CD4-positive, alpha-beta T cell treated with Interleukin-12 subunit alpha and Interleukin-12 subunit beta, for 1 hour (primary cell): ENCODE results near the gene ADH6.
"Not testable (repeated sequence)": the region's sequence is repeated elsewhere in the genome, so short reads cannot be mapped to it uniquely, and the experiment has no call there.

ENCODE experiments used
- DNase-seq: peaks from one replicate; pipeline ENCODE4 v3.0.0-alpha.2; 2020

The ADH6 gene

GRCh38 chr4:99219072-99219471 lies at the start of gene ADH6:
Gene ADH6 (minus strand): TSS chr4:99219246. CDS start chr4:99219152, 94 bp downstream.
- DNase-seq = no peak

GRCh38 chr4:99264927-99265326 lies 45.9 kb upstream of the ADH6 start:
- DNase-seq = no peak

DNA sequence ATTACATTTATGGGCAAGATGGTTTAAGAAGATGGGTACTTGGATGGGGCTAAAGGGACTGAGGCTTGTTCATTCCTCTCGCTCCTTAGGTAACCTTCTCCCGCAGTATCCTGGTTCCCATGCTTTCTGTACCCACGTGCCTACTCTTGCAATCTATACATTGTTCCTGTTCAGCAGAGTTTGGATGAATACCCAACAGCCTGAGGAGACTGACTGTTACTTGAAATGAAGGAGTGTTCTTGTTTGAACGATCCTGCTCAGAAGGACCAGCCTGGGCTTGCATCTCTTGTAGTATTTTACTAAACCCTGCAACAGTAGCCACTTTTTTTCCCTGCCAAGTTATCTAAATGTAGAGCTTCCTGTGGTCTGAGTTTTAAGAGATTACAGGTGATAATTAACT lies 33.7 kb upstream of the ADH6 start:
- DNase-seq = no peak

- no peak for DNase-seq
Measured at GRCh38 chr4:99248714-99249113, 29.7 kb upstream of the ADH6 start.

DNA sequence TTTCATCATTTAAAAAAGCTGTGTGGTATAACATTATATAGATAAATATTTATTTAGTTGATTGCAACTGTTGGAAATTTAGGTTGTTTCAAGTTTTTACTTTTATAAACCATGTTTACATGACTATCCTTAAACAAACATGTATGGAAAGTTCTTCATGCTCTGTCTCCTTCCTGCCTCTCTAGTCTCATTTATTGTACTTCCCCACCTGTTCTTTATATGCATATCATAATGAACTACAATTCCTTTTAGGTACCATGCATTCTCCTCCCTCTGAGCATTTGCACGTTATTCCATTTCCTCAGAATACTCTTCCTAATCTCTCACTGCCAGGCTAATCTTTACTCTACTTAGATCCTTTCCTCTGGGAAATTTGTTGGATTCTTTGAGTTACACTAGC lies 16.9 kb upstream of the ADH6 start:
- DNase-seq = no peak

DNA sequence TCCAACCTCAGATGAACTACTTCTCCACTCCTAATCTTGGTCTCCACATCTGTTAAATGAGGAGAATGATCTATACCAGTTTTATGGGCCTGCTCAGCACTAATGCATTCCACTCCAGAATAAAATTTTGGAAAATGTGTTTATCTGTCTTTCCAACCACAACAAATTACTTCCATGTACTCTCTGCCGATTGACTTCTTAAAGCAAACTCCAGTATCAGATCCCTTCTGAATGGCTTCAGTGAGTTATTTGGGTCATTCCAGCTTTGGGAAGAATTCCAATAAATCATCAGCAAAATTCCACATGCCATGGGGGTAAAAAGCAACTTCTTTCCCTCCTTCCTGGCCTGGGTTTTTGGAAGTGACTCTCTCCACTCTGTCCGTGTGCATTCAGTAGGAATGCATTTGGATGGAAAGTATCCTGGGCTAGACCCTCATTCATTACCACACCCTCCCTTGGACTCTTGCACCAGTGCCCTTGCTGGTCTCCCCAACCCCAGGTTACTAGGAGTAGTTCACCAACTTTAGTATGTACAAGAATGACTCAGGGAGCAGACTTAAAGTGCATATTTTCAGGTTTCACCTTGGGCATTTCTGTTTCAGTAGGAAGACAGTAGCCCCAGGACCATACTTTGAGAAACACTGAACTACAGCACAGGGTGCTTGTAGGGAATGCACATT lies 15.4 kb upstream of the ADH6 start:
- DNase-seq = no peak

GRCh38 chr4:99233397-99233796 lies 14.4 kb upstream of the ADH6 start:
- not testable (repeated sequence) for DNase-seq

DNA sequence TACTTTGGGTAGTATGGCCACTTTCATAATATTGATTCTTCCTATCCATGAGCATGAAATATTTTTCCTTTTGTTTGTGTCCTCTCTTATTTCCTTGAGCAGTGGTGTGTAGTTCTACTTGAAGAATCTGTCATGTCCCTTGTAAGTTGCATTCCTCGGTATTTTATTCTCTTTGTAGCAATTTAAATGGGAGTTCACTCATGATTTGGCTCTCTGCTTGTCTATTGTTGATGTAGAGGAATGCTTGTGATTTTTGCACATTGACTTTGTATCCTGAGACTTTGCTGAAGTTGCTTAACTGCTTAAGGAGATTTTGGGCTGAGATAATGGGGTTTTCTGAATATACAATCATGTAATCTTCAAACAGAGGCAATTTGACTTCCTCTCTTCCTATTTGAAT lies 9.7 kb upstream of the ADH6 start:
- not testable (repeated sequence) for DNase-seq

- DNase-seq = not testable (repeated sequence)
Measured at GRCh38 chr4:99227646-99228045, 8.6 kb upstream of the ADH6 start.

DNA sequence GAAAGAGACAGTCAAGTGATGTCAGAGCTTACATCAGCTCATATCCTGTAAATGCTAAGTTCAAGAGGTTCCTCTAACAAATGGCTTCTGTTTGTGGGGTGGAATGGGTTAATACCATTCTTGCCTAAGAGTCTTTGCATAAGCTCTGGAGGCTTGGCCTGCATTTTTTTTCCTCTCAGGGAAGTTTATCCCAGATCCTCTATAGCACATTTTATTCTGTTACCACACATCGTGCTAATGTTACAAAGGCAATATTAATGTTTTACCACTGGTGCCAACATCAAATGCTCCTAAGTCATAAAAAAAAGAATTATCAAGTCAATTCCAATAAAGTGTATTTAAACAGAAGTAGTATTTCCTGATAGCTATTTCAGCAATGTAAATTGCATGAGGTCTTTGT lies 2.9 kb upstream of the ADH6 start:
- DNase-seq = no peak

GRCh38 chr4:99219479-99219878 lies 433 bp upstream of the ADH6 start:
- no peak for DNase-seq

- DNase-seq = no peak
Measured at GRCh38 chr4:99215521-99215920, 3.5 kb downstream of the ADH6 start.

DNA sequence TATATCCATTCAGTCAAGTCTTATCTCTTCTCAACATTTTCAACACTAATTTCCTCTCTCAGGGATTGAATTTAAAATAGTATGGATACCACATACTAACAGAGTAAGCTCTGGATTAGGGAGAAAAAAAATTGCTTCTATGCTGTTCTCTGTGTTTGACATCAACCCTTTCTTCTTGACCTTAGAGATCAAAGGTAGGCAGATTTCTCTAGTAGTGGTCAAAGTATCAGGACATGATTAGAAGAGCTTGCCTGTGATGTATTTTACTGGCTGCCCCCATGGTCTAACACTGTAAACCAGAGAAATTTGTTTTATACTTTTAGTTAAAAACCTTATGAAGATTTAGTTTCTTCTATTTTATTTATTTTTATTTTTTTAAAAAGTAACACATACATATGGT lies 8.3 kb downstream of the ADH6 start:
- no peak for DNase-seq

- DNase-seq = no peak
Measured at GRCh38 chr4:99209671-99210070, 9.4 kb downstream of the ADH6 start.

DNA sequence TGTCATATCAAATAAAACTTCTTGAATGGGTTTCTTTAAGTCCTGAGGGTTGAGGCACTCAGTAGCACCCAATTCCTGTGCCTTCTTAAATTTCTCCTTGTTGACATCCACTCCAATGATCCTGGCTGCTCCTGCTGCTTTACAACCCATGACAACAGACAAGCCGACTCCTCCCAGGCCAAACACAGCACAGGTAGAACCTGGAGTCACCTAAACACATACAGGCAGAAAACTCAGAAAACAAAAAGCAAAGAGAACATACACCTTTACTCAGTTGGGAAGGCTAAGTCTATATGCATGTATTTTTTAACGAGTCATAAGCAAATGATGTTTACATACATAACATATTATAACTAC lies 10.3 kb downstream of the ADH6 start:
- no peak for DNase-seq

DNA sequence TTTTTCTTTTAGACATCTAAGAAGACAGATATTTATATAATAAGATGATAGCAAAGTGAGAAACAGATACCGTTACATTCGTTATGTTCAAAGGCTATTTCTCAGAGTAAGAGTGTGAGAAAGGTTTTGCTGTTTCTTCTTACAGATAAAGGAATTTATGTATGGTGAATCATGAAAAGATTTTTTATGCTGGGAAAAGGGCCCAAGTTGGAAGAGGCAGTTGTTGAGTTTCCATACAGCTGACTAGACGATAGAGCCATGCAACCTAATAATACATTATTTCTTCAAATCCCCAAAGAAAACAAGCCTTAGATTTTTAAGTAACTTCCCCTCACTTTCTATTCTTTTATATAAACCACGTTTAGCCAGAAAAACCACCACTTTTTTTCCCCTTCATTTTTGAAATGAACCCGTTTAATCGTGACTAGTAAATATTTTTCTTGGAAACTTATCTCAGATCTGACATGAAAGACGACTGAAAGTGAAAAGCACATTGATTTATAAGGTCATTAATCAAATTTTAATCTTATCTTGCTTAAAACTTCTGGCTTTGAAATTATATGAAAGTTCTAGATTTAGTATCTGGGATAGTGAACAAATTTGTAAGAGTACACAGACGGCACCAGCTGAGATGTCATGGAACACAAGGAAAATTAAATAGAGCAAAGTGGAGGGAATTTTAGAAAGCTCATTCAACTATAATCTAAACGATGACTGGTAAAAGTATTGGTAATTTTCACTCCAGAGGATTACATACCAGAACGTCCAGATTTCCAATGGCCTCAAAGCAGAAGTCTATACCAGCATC lies 10.9 kb downstream of the ADH6 start:
- no peak for DNase-seq

DNA sequence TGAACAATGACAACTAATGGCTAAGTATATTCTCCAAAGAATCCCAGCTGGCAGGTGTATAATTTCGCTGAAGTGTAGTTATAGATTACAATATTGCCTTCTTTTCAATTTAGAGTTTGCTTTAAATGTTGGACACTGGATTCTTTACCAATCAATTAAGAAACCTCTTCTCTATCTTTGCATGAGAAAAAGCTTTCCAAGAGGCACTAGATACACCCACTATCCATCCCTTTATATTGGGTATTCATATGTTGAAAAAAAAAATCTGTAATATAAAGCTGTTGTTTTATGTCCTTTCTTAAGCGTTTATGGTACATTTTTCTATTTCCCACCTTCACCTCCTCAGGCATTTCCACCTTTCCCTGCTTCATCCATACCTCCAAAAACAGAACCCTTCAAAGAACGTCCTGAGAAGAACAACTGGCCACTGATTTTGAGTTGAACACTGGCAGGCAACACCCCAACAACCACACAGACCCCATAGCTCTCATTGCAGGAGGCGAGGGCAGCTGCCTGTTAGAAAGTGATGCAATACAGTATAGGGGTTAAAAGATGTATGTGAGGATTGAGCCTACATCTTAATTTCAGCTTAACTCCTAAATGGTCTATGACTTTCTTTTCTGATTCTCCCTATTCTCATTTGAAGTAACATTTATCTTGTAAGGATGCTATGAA lies 11.8 kb downstream of the ADH6 start:
- DNase-seq = no peak

DNA sequence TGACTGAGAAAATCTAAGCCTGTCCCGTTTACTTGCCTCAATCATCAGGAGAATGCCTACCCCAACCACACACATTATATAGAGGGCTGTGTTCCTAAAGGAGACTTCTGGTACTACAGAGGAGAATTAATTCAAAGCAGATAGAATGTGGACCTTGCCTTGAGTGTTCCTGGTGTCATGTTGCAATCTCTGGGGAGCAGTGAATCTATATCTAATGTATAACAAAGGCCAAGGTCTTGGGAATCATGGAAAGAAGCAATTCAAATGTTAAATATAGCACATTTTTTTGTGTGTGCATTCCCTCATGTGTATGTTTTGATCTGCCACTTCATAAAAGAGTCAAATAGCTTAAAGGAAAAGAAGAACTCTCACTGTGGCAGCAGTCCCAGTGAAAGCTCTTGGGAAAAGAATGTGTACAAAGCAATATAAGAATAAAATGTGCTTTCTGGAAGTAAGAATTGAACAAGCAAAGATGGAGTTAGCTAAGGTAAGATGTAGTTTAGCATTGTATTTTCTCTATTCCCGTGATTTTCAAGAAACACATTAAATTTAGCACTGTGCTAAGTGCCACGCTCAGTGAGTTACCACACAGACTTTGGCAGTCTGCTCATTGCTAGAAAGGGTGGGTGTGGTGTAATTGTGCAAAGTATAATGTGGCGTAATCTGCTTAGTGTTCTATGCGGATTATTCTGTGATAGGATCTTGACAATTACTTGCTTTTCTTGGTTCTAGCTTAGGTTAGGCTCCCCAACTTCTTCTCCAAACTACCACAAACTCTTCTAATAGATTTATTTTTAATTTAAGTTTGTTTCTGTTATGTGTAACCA lies 13.7 kb downstream of the ADH6 start:
- no peak for DNase-seq

GRCh38 chr4:99202536-99202935 lies 16.5 kb downstream of the ADH6 start:
- DNase-seq = no peak

GRCh38 chr4:99202094-99202493 lies 17.0 kb downstream of the ADH6 start:
- no peak for DNase-seq

- no peak for DNase-seq
Measured at GRCh38 chr4:99201690-99202089, 17.4 kb downstream of the ADH6 start.

DNA sequence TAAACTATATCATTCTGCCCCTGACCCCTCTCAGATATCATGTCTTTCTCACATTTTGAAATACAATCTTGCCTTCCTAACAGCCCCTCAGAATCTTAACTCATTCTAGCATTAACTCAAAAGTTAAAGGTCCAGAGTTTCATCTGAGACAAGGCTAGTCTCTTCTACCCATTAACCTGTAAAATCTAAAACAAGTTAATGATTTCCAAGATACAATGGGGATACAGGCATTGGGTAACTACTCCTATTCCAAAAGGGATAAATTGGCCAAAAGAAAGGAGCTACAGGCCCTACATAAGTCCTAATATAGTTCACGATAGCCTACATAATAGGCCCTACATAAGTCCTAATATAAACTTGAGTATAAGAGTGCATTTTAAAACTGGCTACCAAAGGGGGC lies 18.9 kb downstream of the ADH6 start:
- no peak for DNase-seq

GRCh38 chr4:99190336-99190735 lies 28.7 kb downstream of the ADH6 start:
- DNase-seq = no peak
